Progenitor cell of endocrine pancreas (in vitro differentiated cells): Measurements from ENCODE around the gene NT5C3B. TPM values are rescaled to one million over a fixed set of nuclear protein-coding genes. Genes with fewer than 3 reads are reported as not detected.

Source experiments
- DNase-seq: peaks from one replicate; pipeline ENCODE4 v3.0.0; 2021; ENCODE audit warnings: low spot score; ENCODE audit not compliant: unreplicated experiment
- H3K27ac Mint-ChIP-seq: 2 replicates; pipeline ENCODE4 v1.8.0; 2021; ENCODE audit warnings: mild to moderate bottlenecking, moderate library complexity, mixed read lengths
- H3K27me3 Mint-ChIP-seq: 2 replicates; pipeline ENCODE4 v1.8.0; 2021; ENCODE audit warnings: mixed read lengths
- H3K36me3 Mint-ChIP-seq: 2 replicates; pipeline ENCODE4 v1.8.0; 2022; ENCODE audit warnings: mixed read lengths; ENCODE audit not compliant: insufficient read depth
- H3K4me1 Mint-ChIP-seq: 2 replicates; pipeline ENCODE4 v1.8.0; 2021; ENCODE audit warnings: low read depth, mixed read lengths
- H3K4me3 Mint-ChIP-seq: 2 replicates; pipeline ENCODE4 v1.8.0; 2021; ENCODE audit warnings: low read depth, mild to moderate bottlenecking, moderate library complexity, mixed read lengths
- H3K9me3 Mint-ChIP-seq: 2 replicates; pipeline ENCODE4 v1.8.0; 2021; ENCODE audit warnings: low read depth, mixed read lengths
- CTCF ChIP-seq: fragments of 200-600 bp; sonication (generic); IDR thresholded peaks from one replicate; pipeline ENCODE4 v1.5.0; 2021; ENCODE audit warnings: antibody characterized with exemption, mild to moderate bottlenecking; ENCODE audit not compliant: unreplicated experiment
- total RNA-seq: library from RNA; stranded (reverse); gene quantifications from 2 replicates; pipeline ENCODE4 v1.2.1, GENCODE V29; 2021

NT5C3B gene
- total RNA-seq, 1 donor from 2014 or later, result 115 TPM

- Mint-ChIP-seq H3K4me1 (peaks cover 24% of the 10 kb centered on the region), H3K27me3 (no peaks in the 10 kb centered on the region)
These were observed 60.4 kb downstream of the NT5C3B start for GRCh38 chr17:41775394-41776226.

More at GRCh38 chr17:41775394-41776226, 60.4 kb downstream of the NT5C3B start:
- H3K9me3 Mint-ChIP-seq, result no peaks in the 10 kb centered on the region
- H3K4me3 Mint-ChIP-seq, result no peak overlapping the region
- no peak for TF ChIP-seq CTCF
- H3K27ac Mint-ChIP-seq, result peak overlapping the region; percentile 93
- no peak for DNase-seq
- peaks cover 5% of the 10 kb centered on the region for H3K36me3 Mint-ChIP-seq

Other genes starting within 250 kb of the NT5C3B start
- not detected in 2 replicates for gene KRT14, start 249.3 kb downstream of the NT5C3B start, total RNA-seq
- gene KRT16, start 223.5 kb downstream of the NT5C3B start, total RNA-seq, result not detected in 2 replicates
- gene KRT17, start 211.7 kb downstream of the NT5C3B start, total RNA-seq, result 0.22 and 0.46 TPM in 2 replicates
- gene EIF1, start 147.3 kb downstream of the NT5C3B start, total RNA-seq, result 622 and 652 TPM in 2 replicates
- gene GAST, start 123.9 kb downstream of the NT5C3B start, total RNA-seq, result 28.1 and 32.0 TPM in 2 replicates
- 13.7 and 14.9 TPM in 2 replicates for gene HAP1, start 101.6 kb downstream of the NT5C3B start, total RNA-seq
- 195 and 199 TPM in 2 replicates for gene JUP, start 49.5 kb downstream of the NT5C3B start, total RNA-seq
- gene P3H4, start 24.3 kb downstream of the NT5C3B start, total RNA-seq, result 30.4 and 31.7 TPM in 2 replicates
- gene FKBP10, start 23.2 kb downstream of the NT5C3B start, total RNA-seq, result 154 and 155 TPM in 2 replicates
- not detected in 2 replicates for gene KLHL10, start 1.6 kb upstream of the NT5C3B start, total RNA-seq
- 16.9 and 19.6 TPM in 2 replicates for gene KLHL11, start 29.2 kb upstream of the NT5C3B start, total RNA-seq
- gene ACLY, start 82.7 kb upstream of the NT5C3B start, total RNA-seq, result 186 and 188 TPM in 2 replicates
- 6.3 and 7.1 TPM in 2 replicates for gene ODAD4, start 94.4 kb upstream of the NT5C3B start, total RNA-seq
- gene CNP, start 130.6 kb upstream of the NT5C3B start, total RNA-seq, result 98.7 and 102 TPM in 2 replicates
- gene DNAJC7, start 181.2 kb upstream of the NT5C3B start, total RNA-seq, result 113 and 117 TPM in 2 replicates
- gene NKIRAS2, start 183.9 kb upstream of the NT5C3B start, total RNA-seq, result 44.8 and 48.1 TPM in 2 replicates
- 3.2 and 3.7 TPM in 2 replicates for gene C17orf113, start 214.4 kb upstream of the NT5C3B start, total RNA-seq